Stimulated activated CD8-positive, alpha-beta memory T cell treated with anti-CD3 and anti-CD28 coated beads, Interleukin-12 subunit alpha, Interleukin-12 subunit beta, amount 100 ng/mL, for 1 hour (primary cell): ENCODE measurements around the gene MBD5.

Experiments
- DNase-seq: peaks from one replicate; pipeline ENCODE4 v3.0.0-alpha.2; 2020; ENCODE audit warnings: low read depth

MBD5 gene

DNA sequence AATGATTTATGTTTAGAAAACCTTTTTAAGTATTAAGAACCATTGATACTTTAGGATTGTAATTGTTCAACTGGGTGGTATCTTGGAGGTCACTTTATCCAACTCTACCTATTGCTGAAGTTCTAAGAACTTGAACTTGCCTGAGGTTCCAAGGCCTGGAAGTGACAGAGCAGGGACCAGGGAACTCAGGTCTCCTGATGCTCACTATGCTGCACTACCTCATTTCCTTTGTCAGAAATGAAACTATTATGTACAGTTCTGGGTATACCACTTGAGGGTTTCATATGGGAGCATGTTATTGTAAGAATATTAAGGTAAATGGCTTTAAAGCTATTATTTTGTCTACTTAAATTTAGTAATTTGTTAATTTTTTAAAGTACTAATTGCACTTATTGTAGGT lies 3.0 kb downstream of the MBD5 start:
- no peak for DNase-seq

DNA sequence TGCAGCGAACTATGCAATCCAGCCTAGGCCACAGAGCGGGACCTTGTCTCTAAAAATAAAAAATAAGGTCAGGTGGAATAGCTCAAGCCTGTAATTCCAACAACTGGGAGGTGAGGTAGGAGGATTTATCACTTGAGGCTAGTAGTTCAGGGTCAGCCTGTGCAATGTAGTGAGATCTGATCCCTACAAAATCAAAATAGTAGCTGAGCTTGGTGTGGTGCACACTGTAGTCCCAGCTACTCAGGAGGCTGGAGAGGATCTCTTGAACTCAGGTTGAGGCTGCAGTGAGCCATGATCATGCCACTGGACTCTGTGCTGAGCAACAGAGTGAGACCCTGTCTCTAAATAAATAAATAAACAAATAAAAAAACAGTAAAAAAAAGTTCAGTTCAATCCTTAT lies 5.7 kb downstream of the MBD5 start:
- no peak for DNase-seq

- no peak for DNase-seq
Measured at GRCh38 chr2:148027822-148028221, 6.9 kb downstream of the MBD5 start.

- no peak for DNase-seq
Measured at GRCh38 chr2:148028781-148029180, 7.9 kb downstream of the MBD5 start.

DNA sequence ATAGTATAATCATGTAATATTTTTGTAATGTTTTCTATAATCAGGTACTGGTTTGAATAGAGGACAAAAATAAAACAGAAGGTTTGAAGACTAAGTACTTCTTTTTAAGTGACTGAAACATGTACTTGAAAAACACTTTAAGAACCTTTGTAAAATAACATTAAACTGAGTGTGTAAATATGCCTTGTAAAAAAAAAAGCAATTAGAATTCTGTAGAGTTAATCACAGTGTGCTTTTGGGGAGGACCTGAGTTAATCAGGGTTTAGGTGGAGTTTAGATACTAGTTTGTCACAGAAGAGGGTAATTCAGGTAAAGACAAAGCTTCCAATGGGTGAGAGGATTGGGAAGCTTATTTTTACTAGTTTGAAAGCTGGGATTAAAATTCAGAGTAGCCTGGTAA lies 10.3 kb downstream of the MBD5 start:
- no peak for DNase-seq

DNA sequence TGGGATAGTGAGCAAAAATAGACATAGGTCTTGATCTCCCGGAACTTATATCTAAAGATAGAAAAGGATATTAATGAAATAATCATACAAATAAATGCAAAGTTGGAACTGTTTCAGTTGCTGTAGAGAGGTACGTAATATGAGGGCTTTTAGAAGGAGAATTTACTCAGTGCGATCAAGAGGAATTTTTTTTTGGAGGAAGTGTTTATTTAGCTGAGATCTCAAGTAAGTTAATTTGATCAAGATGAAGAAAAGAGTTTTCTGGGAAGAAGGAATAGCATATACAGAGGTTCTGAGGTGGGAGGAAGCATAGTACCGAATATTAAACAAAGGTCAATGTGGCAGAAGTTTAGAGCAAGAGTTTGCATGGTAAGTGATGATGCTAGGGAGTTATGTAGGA lies 11.3 kb downstream of the MBD5 start:
- DNase-seq, result no peak

- no peak for DNase-seq
Measured at GRCh38 chr2:148039783-148040182, 18.9 kb downstream of the MBD5 start.

DNA sequence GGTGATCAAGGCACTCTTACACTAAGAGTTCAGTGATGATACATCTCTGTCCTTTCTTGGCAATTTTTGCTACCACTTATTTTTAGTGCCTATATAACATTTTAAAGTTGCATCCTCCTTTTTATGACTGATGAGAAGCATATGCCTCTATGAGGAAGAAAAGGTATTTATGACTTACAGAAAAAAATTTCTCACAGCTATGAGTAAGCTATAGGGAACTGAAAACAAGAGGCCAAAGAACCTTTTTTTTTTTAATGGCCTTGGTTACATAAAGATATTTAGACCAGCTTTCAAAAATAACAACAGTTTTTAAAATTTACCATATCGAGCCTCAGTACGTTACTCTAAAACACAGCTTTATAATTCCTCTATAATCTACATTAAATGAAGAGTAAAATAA lies 21.3 kb downstream of the MBD5 start:
- DNase-seq, result no peak

DNA sequence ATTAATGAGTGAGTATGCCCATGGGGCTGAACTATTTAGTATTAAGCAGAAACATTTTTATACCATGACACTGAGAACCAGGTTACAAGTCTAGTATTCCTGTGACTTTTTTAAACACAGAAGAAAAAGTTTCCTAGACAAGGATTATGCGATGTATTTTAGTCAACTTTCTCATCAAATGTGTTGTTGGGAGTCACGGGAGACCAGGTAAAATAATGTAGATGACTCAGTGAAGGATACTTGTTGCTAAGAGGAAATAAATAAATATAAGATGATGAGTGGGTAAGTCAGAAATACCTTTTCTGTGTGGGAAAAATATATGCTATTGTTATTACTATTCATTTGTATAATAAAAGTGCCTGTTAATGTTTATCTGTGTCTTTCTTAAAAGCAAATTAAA lies 23.4 kb downstream of the MBD5 start:
- no peak for DNase-seq

- DNase-seq, result no peak
Measured at GRCh38 chr2:148046802-148047201, 25.9 kb downstream of the MBD5 start.

DNA sequence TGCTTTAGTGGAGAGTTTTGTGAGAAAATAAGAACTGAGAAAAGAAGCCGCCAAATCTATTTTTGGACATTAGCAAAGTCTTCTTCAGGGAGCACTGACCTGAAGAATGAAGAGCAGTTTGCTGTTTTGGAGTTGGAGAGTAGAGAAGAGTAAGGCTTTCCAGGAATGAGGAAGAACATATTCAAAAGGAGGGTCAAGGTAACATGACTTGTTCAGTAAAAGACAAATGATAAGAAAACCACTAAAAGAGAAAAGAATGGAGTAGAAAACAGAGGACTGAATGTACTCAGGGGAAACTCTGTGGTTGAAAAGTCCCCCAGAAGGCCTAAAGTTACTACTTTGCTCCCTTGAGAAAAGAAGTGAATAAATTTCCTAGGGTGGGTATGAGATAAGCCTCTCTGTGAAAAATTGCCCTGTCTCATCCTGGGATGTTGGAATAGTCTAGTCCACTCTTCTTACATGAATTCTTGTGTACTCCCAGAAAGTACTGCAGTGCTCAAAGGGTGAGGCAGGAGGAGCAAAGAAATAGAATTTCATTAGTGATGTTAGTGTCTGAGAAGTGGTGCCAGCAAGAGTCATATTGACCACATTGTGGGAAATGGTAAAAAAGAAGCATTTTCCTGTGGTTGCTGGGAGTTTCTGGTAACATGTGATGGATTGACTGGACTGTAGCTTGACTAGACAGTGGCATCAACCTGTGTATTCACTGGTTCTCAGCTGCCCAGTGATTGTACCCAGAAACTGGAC lies 27.8 kb downstream of the MBD5 start:
- DNase-seq, result no peak

GRCh38 chr2:148049284-148049683 lies 28.4 kb downstream of the MBD5 start:
- no peak for DNase-seq

GRCh38 chr2:148052687-148053086 lies 31.8 kb downstream of the MBD5 start:
- DNase-seq, result no peak

- no peak for DNase-seq
Measured at GRCh38 chr2:148058641-148059040, 37.8 kb downstream of the MBD5 start.

DNA sequence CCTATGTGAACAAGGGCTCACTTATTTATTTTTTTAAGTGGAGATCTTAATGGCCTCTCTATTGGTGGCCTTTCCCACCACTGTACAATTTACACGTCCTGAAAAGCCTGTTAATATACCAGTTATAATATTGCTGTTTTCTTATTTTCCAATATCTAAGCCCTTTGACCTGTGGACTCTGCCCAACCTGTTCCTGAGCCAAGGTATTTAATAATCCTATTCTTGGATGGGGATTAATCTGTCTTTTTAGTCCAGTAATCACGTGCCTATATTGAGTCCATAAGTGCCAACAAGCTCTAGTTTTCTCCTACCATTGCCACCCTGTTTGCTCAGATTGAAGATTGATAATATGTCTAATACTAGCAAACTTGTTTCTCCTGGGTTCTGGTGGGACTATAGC lies 42.7 kb downstream of the MBD5 start:
- no peak for DNase-seq

- DNase-seq, result no peak
Measured at GRCh38 chr2:148065936-148066335, 45.0 kb downstream of the MBD5 start.

GRCh38 chr2:148067801-148068200 lies 46.9 kb downstream of the MBD5 start:
- DNase-seq, result no peak

- DNase-seq, result no peak
Measured at GRCh38 chr2:148071351-148071750, 50.5 kb downstream of the MBD5 start.

DNA sequence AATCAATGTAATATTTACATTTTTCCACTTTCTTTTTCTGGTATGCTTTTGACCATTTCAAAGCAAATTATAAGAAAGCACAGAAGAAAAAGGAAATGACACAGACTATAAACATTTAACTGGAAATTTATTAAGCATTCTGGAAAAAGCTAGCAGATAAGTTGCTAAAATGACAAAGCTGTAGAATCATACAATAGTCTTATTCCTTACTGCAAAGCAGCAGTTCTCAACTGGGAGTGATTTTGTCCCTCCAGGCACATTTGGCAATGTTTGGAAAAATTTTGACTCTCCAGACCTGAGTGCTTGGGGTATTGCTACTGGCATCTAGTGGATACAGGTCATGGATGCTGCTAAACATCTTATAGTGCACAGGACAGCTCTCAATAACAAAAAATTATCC lies 75.1 kb downstream of the MBD5 start:
- DNase-seq, result no peak

- DNase-seq, result no peak
Measured at GRCh38 chr2:148102641-148103040, 81.8 kb downstream of the MBD5 start.

DNA sequence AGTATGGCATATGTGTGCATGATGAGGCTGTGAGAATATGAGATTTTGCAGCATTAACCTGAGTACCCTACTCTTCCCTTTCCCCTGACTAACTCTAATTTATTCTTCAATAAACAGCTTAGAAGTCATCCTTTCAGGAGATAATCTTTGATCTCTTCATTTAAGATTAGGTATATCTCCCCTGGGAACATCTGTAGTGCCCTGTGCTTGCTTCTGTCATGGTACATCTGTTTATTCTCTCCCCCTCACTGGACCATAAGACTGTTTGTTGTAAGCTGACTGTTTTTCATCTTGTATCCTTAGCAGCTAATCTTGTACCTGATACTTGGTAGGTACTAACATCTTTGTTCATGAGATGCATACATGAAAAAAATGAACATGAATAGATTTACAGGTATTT lies 83.1 kb downstream of the MBD5 start:
- no peak for DNase-seq

- no peak for DNase-seq
Measured at GRCh38 chr2:148106331-148106730, 85.4 kb downstream of the MBD5 start.

- no peak for DNase-seq
Measured at GRCh38 chr2:148108385-148108784, 87.5 kb downstream of the MBD5 start.

- no peak for DNase-seq
Measured at GRCh38 chr2:148110184-148110583, 89.3 kb downstream of the MBD5 start.

DNA sequence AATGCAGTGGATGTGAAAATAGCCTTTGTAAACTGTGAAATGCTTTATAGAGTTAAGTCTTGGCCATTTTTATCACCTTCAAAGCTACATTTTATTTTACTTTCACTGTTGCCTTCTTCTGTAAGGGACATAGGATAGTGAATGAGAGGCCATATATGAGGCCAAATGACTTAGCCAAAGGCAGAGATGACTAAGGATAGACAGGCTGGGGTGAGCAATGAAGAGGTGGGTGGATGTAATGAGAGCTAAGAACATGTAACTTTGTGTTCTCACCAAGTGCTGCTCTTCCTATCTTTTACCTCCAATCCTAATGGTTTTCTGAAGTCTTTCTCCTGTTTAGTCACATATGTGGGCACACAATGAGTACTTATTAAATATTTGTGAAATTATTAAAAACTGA lies 101.9 kb downstream of the MBD5 start:
- no peak for DNase-seq
